CD1c-positive myeloid dendritic cell (primary cell): ENCODE data around the gene ARHGEF6.

Source experiments
- DNase-seq: peaks from one replicate; pipeline ENCODE4 v3.0.0-alpha.2; 2016; ENCODE audit errors: extremely low spot score

Gene ARHGEF6

GRCh38 chrX:136745215-136746173 is 35.2 kb downstream of the ARHGEF6 start:
- peak; percentile 65 for DNase-seq

DNA sequence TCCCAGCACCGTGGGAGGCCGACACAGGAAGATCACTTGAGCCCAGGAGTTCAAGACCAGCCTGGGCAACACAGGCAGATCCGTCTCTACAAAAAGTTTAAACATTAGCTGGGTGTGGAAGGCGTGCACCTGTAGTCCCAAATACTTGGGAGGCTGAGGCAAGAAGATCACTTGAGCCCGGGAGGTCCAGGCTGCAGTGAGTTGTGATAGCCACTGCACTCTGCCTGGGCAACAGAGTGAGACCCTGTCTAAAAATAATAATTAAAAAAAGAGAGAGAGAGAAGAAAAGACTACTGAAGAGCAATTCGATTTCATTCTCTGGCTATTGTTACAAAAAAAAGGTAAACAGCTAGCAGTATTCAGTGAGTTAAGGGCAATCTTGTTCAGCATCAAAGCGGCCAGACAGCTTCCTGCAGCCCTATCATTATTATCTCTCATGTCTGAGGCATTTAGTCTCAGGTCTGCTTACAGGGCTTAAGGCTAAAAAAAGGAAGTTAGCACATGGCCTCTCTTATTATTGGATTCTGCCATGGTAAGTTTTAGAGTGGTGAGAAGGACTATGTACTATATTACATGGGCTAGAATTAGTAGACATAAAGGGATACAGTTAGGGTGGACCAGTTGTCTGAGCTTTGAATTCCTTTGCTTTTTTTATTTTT is 37.9 kb downstream of the ARHGEF6 start:
- no peak for DNase-seq

DNA sequence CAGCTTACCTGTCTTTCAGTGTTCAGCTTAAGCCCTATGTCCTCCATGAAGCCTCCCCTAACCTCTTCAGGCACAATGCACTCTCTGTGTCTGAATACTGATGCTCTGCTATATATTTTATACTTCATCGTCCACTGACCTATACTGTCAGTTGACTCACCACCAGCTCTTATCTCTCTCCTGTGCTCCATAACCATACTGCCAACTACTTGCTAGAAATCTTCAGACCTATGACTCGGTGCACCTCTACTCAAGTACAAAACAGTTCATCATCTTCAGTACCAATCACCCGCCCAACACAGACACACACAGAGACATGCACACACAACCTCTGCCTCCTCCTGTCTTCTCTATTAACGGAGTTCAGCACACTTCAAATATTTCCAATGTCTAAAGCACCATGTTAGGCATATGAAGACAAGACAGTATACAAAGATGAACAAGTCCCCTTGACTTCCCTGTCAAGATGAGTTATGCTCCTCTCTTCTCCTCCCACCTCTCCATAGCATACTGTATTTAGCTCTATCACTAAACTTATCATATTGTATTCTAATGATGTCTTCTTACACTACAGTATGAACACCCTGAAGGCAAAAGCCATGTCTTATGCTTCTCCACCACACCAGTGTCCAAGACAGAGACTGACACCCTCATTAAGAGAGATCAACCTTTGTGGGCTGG is 42.5 kb downstream of the ARHGEF6 start:
- DNase-seq, result no peak

DNA sequence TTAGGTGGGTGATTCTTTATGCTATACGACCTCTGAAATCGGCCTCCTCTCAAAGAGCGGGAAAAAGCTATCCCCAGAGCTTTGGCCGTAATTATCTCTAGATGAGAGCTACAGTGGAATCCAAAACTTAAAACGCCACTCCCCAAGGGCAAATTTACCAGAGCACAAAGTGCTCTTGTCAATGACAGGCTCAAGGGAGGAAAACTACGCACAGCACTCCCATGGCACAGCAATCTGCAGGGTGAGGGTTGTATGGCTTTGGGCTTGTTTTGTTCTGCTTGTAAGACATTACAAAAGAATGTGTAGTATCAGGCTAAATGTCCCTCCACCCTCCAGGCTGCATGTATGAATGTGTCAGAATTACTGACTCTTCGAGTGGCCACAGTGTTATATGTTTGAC is 44.0 kb downstream of the ARHGEF6 start:
- no peak for DNase-seq

- no peak for DNase-seq
Measured at GRCh38 chrX:136735601-136736000, 45.1 kb downstream of the ARHGEF6 start.

- no peak for DNase-seq
Measured at GRCh38 chrX:136733613-136734012, 47.1 kb downstream of the ARHGEF6 start.

- no peak for DNase-seq
Measured at GRCh38 chrX:136731798-136732197, 48.9 kb downstream of the ARHGEF6 start.

DNA sequence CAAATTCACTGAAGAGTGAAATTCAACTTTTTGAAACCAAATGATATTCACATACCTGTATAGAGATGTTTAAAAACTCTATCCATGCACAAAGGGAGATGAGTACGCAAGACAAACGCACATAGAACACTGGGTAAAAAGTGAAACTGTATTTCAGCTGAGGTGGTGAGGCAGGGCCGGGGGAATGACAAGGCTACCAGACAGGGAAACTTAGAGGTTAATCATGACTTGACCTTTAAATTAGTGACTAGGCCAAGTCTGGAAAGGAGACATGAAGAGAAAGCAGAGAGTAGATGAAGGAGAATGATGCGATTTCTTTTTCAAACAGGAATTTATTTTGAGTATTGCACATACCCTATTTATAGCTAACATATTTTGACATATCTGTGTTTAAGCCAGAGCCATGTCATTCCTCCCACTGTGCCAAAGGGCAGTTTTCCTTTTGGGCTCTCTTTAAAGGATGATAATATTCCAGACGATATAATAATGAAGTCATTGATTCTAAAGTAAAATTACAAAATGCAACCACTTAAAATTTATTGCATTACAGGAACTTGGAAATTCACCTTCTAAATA is 49.4 kb downstream of the ARHGEF6 start:
- DNase-seq, result no peak

DNA sequence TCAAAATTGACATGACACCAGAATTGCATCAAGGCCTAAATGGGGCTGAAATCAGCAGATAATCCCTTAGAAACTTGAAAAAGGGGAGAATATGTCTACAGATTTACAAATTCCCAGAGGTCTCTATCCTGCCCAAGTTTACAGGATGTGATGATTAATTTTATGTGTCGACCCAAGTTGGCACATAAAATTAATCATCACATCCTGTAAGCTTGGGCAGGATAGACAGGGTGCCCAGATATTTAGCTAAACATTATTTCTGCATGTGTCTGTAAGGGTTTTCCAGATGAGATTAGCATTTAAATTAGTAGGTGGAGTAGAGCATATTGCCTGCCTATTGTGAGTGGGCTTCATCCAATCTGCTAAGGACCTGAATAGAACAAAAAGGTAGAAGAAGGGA is 52.3 kb downstream of the ARHGEF6 start:
- DNase-seq, result no peak

GRCh38 chrX:136725441-136726104 is 55.2 kb downstream of the ARHGEF6 start:
- no peak for DNase-seq

GRCh38 chrX:136718091-136718490 is 62.6 kb downstream of the ARHGEF6 start:
- no peak for DNase-seq

DNA sequence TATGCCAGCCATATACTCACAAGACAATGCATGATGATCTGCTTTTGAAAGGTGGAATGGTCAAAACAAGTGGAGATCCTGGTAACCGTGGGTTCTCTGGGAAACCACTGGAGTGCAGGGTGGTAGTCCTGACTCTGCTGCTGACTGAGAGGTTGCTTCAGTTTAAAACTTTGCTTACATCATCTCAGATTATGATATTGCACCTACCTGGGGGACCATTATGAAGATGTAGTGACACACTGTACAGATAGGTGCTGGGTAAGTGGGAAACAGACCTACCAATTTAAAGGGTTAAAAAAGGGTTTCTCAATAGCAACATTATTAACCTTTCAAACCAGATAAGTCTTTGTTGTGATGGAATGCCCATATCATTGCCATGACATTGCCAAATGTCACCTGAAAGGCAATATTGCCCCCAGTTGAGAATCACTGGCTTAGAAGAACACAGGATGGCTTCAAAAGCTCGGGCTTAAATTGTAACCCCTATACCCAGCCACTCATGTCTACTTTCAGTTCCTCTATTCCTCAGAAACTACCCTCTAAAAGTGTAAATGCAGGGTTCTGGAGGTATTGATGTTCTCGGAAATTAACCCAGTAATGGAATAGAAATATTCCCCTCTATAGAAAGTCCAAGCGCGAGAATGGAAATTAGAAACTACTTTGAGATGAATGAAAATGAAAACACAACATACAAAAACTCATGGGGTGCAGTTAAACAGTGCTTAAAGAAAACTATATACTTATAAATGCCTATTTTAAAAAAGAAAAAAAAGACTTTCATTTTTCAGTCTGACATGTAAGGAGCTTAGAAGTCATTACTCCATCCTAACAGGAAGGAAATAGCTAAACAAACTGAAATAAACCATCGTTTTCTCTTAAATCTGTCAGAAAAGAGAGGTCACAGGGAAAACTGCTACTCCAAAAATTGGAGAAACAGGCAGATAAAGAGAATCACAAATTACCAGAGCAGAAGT is 65.8 kb downstream of the ARHGEF6 start:
- peak; percentile 36 for DNase-seq

GRCh38 chrX:136712650-136713310 is 68.0 kb downstream of the ARHGEF6 start:
- DNase-seq, result no peak

GRCh38 chrX:136711147-136711546 is 69.6 kb downstream of the ARHGEF6 start:
- DNase-seq, result peak; percentile 24

GRCh38 chrX:136710325-136710951 is 70.3 kb downstream of the ARHGEF6 start:
- DNase-seq, result peak; percentile 31

GRCh38 chrX:136708348-136708747 is 72.4 kb downstream of the ARHGEF6 start:
- DNase-seq, result no peak

GRCh38 chrX:136697156-136697555 is 83.6 kb downstream of the ARHGEF6 start:
- DNase-seq, result no peak

- DNase-seq, result peak; percentile 36
Measured at GRCh38 chrX:136694431-136695087, 86.2 kb downstream of the ARHGEF6 start.

- DNase-seq, result no peak
Measured at GRCh38 chrX:136692271-136692670, 88.5 kb downstream of the ARHGEF6 start.
